ENCODE data around the gene USP43.

Gene USP43

DNA sequence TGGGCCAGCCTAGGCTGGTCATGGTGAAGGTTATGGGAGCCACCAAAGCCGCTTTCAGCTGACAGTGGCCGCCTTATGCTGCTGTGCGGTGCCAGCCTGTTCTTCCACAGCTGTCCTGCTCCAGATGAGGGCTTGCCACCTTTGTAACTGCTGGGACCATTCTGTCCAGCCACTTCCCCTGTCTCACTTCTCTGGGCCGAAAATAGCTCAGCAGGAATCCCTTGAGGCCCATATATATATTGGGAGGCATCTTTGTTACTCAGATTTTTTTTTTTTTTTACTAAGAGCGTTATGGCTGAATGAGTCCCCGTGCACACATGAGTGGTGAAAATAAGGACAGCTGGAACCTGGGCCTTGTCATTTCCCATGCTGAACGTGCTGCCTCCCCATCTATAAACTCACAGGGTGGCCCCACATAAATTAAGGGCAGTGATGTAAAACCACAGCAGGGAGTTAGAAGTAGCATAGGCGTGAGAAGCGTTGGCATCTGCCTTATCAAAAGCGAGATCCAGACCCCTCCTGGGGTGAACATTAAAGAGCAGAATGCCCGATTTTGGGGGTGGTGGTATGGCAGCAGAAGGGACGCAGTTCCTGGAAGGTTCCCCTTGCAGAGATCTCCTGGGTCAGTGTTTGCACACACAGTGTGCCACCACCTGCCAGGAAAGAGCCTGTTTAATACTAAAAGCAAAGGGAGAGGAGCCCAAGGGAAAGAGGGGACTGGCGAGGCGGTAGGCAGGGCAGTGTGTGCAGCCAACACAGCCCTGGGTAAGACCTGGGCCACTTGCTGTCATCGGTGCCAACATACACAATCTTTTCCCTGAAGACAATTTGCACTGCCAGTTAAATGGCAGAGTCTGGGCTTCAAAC lies 57.8 kb downstream of the USP43 start:
- H3K4me3 ChIP-seq (ENCODE audit: low read depth, low read length) = no peak overlapping the region
- TF ChIP-seq MYC (IDR thresholded peaks at IDR 0.05; ENCODE audit: low read depth, low read length) = no peak
- TF ChIP-seq, protein P1, sequence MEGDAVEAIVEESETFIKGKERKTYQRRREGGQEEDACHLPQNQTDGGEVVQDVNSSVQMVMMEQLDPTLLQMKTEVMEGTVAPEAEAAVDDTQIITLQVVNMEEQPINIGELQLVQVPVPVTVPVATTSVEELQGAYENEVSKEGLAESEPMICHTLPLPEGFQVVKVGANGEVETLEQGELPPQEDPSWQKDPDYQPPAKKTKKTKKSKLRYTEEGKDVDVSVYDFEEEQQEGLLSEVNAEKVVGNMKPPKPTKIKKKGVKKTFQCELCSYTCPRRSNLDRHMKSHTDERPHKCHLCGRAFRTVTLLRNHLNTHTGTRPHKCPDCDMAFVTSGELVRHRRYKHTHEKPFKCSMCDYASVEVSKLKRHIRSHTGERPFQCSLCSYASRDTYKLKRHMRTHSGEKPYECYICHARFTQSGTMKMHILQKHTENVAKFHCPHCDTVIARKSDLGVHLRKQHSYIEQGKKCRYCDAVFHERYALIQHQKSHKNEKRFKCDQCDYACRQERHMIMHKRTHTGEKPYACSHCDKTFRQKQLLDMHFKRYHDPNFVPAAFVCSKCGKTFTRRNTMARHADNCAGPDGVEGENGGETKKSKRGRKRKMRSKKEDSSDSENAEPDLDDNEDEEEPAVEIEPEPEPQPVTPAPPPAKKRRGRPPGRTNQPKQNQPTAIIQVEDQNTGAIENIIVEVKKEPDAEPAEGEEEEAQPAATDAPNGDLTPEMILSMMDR (IDR thresholded peaks at IDR 0.05; ENCODE audit: low read depth, low read length) = no peak
- TF ChIP-seq, protein P2, sequence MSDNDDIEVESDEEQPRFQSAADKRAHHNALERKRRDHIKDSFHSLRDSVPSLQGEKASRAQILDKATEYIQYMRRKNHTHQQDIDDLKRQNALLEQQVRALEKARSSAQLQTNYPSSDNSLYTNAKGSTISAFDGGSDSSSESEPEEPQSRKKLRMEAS (IDR thresholded peaks at IDR 0.05; ENCODE audit: low read depth, low read length) = no peak
- TF ChIP-seq POLR2A (IDR thresholded peaks at IDR 0.05; ENCODE audit: extremely low read depth, insufficient read length) = no peak
- peak; percentile 68 for DNase-seq (ENCODE audit: low read depth)

DNA sequence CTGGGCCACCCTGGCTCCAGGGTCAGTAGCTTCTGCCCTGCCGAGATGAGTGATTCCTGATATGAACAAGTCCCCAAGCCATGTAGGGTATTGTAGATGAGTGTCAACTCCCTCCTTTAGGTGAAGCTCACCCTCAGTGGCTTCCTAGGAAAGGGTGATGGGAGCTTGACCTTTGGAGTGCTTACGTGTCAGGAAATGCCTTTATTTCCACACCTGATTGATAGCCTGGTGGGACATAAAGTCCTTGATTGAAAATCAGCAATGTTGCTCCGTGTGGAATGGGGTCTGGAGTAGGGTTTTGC lies 58.4 kb downstream of the USP43 start:
- TF ChIP-seq, protein P1 (IDR thresholded peaks at IDR 0.05; ENCODE audit: low read depth, low read length) = no peak
- TF ChIP-seq, protein P2 (IDR thresholded peaks at IDR 0.05; ENCODE audit: low read depth, low read length) = no peak
- TF ChIP-seq MYC (IDR thresholded peaks at IDR 0.05; ENCODE audit: low read depth, low read length) (no peak), POLR2A (IDR thresholded peaks at IDR 0.05; ENCODE audit: extremely low read depth, insufficient read length) (no peak)
- DNase-seq (ENCODE audit: low read depth) = no peak
- no peak overlapping the region for H3K4me3 ChIP-seq (ENCODE audit: low read depth, low read length)

DNA sequence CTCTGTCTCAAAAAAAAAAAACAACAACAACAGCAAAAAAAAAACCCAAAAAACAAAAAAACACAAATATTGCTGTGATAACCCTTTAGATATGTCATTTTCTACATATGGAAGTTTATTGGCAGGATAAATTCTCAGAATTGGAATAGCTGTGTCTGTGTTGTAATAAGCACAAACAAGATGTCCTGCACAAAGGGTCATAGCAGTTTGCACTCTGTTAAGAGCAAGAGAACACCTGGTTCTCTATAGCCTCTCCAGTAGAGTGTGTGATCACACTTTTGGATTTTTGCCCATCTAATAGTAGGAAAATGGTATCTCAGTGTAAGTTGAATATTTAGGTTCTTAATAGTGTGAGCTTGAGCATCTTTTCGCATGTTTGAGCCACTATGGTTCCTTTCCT lies 60.4 kb downstream of the USP43 start:
- DNase-seq (ENCODE audit: low read depth) = no peak
- no peak overlapping the region for H3K4me3 ChIP-seq (ENCODE audit: low read depth, low read length)
- TF ChIP-seq, protein P2 (IDR thresholded peaks at IDR 0.05; ENCODE audit: low read depth, low read length) = no peak
- TF ChIP-seq, protein P1 (IDR thresholded peaks at IDR 0.05; ENCODE audit: low read depth, low read length) = no peak

DNA sequence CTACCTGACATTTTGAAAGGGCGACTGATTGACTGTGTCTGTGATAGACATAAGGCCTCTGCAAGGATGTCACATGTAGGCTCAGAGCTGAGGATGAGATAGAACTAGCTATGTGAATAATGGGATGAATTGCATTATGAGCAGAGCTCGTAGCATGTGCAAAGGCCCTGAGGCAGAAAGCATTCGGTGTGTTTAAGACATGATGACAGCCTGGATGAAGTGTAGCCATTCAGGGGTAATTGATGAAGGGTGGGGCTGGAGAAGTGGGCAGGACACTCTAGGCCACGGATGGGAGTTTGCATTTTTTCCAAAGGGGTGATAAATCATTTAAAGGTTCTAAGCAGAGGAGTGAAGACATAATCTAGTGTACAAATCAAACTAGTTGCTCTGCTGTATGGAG lies 62.6 kb downstream of the USP43 start:
- TF ChIP-seq POLR2A (IDR thresholded peaks at IDR 0.05; ENCODE audit: extremely low read depth, insufficient read length) (no peak), MYC (IDR thresholded peaks at IDR 0.05; ENCODE audit: low read depth, low read length) (no peak)
- TF ChIP-seq, protein P1 (IDR thresholded peaks at IDR 0.05; ENCODE audit: low read depth, low read length) = no peak
- no peak overlapping the region for H3K4me3 ChIP-seq (ENCODE audit: low read depth, low read length)
- no peak for DNase-seq (ENCODE audit: low read depth)

DNA sequence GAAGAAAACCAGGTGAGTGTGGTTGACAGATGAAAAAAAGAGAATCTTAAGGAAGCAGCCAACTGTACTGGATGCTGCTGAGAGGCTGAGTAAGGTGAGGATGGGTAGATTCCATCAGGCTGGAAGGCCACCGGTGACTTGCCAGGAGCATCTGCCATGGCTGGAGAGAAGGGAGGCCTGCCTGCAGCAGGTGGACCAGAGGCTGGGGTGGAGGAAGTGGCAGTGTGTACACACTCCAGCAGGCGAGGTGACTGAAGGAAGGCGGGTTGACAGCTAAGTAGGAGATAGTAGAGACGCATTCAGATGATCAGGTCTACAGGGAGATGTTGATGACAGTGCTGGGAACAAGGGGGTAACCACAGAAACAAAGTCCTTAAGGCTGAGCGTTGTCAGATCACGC lies 69.5 kb downstream of the USP43 start:
- no peak for DNase-seq (ENCODE audit: low read depth)
- TF ChIP-seq, protein P1 (IDR thresholded peaks at IDR 0.05; ENCODE audit: low read depth, low read length) = no peak
- H3K4me3 ChIP-seq (ENCODE audit: low read depth, low read length) = no peak overlapping the region

DNA sequence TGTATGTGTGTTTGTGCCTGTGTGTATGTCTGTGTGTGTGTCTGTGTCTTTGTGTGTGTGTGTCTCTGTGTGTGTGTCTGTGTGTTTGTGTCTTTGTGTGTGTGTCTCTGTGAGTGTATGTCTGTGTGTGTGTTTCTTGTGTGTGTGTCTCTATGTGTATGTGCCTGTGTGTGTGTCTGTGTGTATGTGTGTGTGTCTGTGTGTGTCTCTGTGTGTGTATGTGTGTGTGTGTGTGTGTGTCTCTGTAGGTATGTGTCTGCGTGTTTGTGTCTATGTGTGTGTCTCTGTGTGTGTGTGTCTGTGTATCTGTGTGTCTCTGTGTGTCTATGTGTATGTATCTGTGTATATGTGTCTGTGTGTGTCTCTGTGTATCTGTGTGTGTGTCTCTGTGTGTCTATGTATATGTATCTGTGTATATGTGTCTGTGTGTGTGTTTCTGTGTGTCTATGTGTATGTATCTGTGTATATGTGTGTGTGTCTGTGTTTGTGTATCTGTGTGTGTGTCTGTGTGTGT lies 70.2 kb downstream of the USP43 start:
- TF ChIP-seq, protein P1 (IDR thresholded peaks at IDR 0.05; ENCODE audit: low read depth, low read length) = no peak
- TF ChIP-seq MYC (IDR thresholded peaks at IDR 0.05; ENCODE audit: low read depth, low read length) = no peak
- TF ChIP-seq POLR2A (IDR thresholded peaks at IDR 0.05; ENCODE audit: extremely low read depth, insufficient read length) = no peak
- TF ChIP-seq, protein P2 (IDR thresholded peaks at IDR 0.05; ENCODE audit: low read depth, low read length) = no peak
- DNase-seq (ENCODE audit: low read depth) = no peak
- no peak overlapping the region for H3K4me3 ChIP-seq (ENCODE audit: low read depth, low read length)
